Measurements from ENCODE around the gene TASOR2. TPM values are rescaled to one million over a fixed set of nuclear protein-coding genes. Genes with fewer than 3 reads are reported as not detected.

TASOR2 gene
- total RNA-seq, 1 experiment from 2014 or later, result 67.3 TPM

DNA sequence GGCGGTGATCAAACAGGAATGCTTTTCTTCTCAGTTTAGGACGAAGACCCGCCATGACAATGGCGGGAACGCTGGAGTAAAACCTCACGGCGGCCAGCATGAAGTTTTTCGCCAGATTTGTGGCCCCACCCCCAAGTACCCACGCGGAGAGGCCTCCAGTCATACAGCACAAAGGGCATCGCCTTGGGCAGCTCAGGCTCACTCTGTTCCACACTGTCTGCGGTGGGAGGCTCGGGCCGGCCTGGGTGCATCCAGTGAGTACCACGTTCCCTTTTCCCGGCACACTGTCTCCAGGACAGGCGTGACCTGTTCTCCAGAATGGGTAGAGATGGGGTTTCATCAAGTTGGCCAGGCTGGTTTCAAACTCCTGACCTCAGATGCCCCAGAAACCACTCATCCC is 45.6 kb upstream of the TASOR2 start:
- Mint-ChIP-seq H3K4me3 (no peak overlapping the region), H3K4me1 (no peaks in the 10 kb centered on the region), H3K27ac (no peak overlapping the region), H3K9me3 (no peaks in the 10 kb centered on the region), H3K36me3 (peaks cover 40% of the 10 kb centered on the region), H3K27me3 (ENCODE audit: low read depth) (no peaks in the 10 kb centered on the region)
- TF ChIP-seq, protein P1, sequence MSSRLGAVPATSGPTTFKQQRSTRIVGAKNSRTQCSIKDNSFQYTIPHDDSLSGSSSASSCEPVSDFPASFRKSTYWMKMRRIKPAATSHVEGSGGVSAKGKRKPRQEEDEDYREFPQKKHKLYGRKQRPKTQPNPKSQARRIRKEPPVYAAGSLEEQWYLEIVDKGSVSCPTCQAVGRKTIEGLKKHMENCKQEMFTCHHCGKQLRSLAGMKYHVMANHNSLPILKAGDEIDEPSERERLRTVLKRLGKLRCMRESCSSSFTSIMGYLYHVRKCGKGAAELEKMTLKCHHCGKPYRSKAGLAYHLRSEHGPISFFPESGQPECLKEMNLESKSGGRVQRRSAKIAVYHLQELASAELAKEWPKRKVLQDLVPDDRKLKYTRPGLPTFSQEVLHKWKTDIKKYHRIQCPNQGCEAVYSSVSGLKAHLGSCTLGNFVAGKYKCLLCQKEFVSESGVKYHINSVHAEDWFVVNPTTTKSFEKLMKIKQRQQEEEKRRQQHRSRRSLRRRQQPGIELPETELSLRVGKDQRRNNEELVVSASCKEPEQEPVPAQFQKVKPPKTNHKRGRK (CRISPR knock-in tag; IDR thresholded peaks at IDR 0.05; ENCODE audit: borderline replicate concordance), result no peak
- TF ChIP-seq PRRX2 (CRISPR knock-in tag; IDR thresholded peaks at IDR 0.05), result no peak
- TF ChIP-seq, protein P2, sequence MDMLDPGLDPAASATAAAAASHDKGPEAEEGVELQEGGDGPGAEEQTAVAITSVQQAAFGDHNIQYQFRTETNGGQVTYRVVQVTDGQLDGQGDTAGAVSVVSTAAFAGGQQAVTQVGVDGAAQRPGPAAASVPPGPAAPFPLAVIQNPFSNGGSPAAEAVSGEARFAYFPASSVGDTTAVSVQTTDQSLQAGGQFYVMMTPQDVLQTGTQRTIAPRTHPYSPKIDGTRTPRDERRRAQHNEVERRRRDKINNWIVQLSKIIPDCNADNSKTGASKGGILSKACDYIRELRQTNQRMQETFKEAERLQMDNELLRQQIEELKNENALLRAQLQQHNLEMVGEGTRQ (CRISPR knock-in tag; IDR thresholded peaks at IDR 0.05), result no peak
- TF ChIP-seq NR2C2 (CRISPR knock-in tag; IDR thresholded peaks at IDR 0.05), result no peak
- TF ChIP-seq, protein P3, sequence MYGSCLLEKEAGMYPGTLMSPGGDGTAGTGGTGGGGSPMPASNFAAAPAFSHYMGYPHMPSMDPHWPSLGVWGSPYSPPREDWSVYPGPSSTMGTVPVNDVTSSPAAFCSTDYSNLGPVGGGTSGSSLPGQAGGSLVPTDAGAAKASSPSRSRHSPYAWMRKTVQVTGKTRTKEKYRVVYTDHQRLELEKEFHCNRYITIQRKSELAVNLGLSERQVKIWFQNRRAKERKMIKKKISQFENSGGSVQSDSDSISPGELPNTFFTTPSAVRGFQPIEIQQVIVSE (CRISPR knock-in tag; IDR thresholded peaks at IDR 0.05; ENCODE audit: borderline replicate concordance), result no peak
- TF ChIP-seq ZNF423 (CRISPR knock-in tag; IDR thresholded peaks at IDR 0.05), result no peak
- TF ChIP-seq, protein P4, sequence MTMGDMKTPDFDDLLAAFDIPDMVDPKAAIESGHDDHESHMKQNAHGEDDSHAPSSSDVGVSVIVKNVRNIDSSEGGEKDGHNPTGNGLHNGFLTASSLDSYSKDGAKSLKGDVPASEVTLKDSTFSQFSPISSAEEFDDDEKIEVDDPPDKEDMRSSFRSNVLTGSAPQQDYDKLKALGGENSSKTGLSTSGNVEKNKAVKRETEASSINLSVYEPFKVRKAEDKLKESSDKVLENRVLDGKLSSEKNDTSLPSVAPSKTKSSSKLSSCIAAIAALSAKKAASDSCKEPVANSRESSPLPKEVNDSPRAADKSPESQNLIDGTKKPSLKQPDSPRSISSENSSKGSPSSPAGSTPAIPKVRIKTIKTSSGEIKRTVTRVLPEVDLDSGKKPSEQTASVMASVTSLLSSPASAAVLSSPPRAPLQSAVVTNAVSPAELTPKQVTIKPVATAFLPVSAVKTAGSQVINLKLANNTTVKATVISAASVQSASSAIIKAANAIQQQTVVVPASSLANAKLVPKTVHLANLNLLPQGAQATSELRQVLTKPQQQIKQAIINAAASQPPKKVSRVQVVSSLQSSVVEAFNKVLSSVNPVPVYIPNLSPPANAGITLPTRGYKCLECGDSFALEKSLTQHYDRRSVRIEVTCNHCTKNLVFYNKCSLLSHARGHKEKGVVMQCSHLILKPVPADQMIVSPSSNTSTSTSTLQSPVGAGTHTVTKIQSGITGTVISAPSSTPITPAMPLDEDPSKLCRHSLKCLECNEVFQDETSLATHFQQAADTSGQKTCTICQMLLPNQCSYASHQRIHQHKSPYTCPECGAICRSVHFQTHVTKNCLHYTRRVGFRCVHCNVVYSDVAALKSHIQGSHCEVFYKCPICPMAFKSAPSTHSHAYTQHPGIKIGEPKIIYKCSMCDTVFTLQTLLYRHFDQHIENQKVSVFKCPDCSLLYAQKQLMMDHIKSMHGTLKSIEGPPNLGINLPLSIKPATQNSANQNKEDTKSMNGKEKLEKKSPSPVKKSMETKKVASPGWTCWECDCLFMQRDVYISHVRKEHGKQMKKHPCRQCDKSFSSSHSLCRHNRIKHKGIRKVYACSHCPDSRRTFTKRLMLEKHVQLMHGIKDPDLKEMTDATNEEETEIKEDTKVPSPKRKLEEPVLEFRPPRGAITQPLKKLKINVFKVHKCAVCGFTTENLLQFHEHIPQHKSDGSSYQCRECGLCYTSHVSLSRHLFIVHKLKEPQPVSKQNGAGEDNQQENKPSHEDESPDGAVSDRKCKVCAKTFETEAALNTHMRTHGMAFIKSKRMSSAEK (CRISPR knock-in tag; IDR thresholded peaks at IDR 0.05; ENCODE audit: borderline replicate concordance), result no peak
- no peak for TF ChIP-seq TP53 (CRISPR knock-in tag; IDR thresholded peaks at IDR 0.05)
- TF ChIP-seq, protein P5, sequence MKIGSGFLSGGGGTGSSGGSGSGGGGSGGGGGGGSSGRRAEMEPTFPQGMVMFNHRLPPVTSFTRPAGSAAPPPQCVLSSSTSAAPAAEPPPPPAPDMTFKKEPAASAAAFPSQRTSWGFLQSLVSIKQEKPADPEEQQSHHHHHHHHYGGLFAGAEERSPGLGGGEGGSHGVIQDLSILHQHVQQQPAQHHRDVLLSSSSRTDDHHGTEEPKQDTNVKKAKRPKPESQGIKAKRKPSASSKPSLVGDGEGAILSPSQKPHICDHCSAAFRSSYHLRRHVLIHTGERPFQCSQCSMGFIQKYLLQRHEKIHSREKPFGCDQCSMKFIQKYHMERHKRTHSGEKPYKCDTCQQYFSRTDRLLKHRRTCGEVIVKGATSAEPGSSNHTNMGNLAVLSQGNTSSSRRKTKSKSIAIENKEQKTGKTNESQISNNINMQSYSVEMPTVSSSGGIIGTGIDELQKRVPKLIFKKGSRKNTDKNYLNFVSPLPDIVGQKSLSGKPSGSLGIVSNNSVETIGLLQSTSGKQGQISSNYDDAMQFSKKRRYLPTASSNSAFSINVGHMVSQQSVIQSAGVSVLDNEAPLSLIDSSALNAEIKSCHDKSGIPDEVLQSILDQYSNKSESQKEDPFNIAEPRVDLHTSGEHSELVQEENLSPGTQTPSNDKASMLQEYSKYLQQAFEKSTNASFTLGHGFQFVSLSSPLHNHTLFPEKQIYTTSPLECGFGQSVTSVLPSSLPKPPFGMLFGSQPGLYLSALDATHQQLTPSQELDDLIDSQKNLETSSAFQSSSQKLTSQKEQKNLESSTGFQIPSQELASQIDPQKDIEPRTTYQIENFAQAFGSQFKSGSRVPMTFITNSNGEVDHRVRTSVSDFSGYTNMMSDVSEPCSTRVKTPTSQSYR (CRISPR knock-in tag; IDR thresholded peaks at IDR 0.05), result no peak
- TF ChIP-seq, protein P6, sequence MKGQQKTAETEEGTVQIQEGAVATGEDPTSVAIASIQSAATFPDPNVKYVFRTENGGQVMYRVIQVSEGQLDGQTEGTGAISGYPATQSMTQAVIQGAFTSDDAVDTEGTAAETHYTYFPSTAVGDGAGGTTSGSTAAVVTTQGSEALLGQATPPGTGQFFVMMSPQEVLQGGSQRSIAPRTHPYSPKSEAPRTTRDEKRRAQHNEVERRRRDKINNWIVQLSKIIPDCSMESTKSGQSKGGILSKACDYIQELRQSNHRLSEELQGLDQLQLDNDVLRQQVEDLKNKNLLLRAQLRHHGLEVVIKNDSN (CRISPR knock-in tag; IDR thresholded peaks at IDR 0.05), result no peak
- no peak for TF ChIP-seq JUN (CRISPR knock-in tag; IDR thresholded peaks at IDR 0.05)
- ChIA-PET CTCF (no interaction called here), POLR2A (no interaction called here)
- ATAC-seq (no peak), DNase-seq (ENCODE audit: low spot score) (no peak)

DNA sequence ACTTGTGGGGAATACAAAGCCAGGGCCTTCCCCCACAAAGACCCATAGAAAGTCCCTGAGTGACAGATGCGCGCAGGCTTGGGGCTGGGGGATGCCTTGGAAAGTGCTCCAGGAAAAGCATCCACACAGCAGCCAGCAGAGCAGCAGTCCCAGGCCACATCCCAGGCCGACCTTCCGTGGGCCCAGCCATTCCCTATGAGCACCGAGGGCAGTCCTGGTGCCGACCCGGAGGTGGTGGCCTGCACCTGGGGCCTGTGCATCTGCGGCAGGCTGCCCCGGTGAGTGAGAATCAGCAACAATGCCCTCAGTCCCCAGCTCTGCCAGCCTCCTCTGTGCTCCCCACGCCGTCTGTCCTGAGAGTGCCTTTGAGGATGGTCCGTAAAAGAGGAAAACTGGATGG is 44.6 kb upstream of the TASOR2 start:
- TF ChIP-seq RORB (CRISPR knock-in tag; IDR thresholded peaks at IDR 0.05) (no peak), CREM (CRISPR knock-in tag; IDR thresholded peaks at IDR 0.05) (no peak)
- ATAC-seq, result no peak
- no peak for DNase-seq (ENCODE audit: low spot score)
- CTCF ChIA-PET, result no interaction called here
- Mint-ChIP-seq H3K36me3 (peaks cover 43% of the 10 kb centered on the region), H3K4me3 (no peak overlapping the region), H3K27ac (no peak overlapping the region), H3K27me3 (ENCODE audit: low read depth) (no peaks in the 10 kb centered on the region), H3K9me3 (no peaks in the 10 kb centered on the region), H3K4me1 (no peaks in the 10 kb centered on the region)
- POLR2A ChIA-PET, result no interaction called here

All from WTC11 (cell line).